Prostate gland (tissue), 2 donors: ENCODE data around the gene CHRNA4. TPM values are rescaled to one million over a fixed set of nuclear protein-coding genes. Genes with fewer than 3 reads are reported as not detected.

Source experiments
- DNase-seq: peaks from one replicate; pipeline ENCODE4 v3.0.0-alpha.2; 2019; ENCODE audit warnings: low spot score
- H3K27ac ChIP-seq, 2 donors: fragments of 200-600 bp; sonication (generic); 2 replicates each; pipeline ENCODE4 v1.5.1; 2017 to 2019
- H3K27me3 ChIP-seq: fragments of 200-600 bp; sonication (generic); replicated peaks from 2 replicates; pipeline ENCODE4 v1.5.1; 2019; ENCODE audit not compliant: insufficient read depth
- H3K36me3 ChIP-seq, 2 donors: fragments of 200-600 bp; sonication (generic); 1 replicate in 1 of 2; 2 replicates in 1 of 2; pipeline versions ENCODE4 v1.5.1 to v1.8.1; 2017 to 2019
- H3K4me1 ChIP-seq: fragments of 200-600 bp; sonication (generic); replicated peaks from 2 replicates; pipeline ENCODE4 v1.5.1; 2019
- H3K4me3 ChIP-seq, 2 donors: fragments of 200-600 bp; sonication (generic); 2 replicates each; pipeline ENCODE4 v1.5.1; 2017 to 2019
- H3K9me3 ChIP-seq: fragments of 200-600 bp; sonication (generic); 2 replicates; pipeline ENCODE4 v1.5.1; 2017
- CTCF ChIP-seq, 4 experiments: fragments of 200-600 bp in 2 of 4; fragments of 450-650 bp in 2 of 4; sonication (generic) in 2 of 4; IDR thresholded peaks; 1 replicate in 3 of 4; 2 replicates in 1 of 4; pipeline ENCODE4 v1.5.1; 2016 to 2019; ENCODE audit warnings: antibody characterized with exemption in 4 of 4, mild to moderate bottlenecking in 2 of 4, moderate library complexity in 2 of 4
- POLR2A ChIP-seq: fragments of 450-650 bp; IDR thresholded peaks from one replicate; pipeline ENCODE4 v1.6.1; 2016; ENCODE audit warnings: antibody characterized with exemption, mild to moderate bottlenecking
- POLR2AphosphoS5 ChIP-seq: sonication (generic); formaldehyde crosslinking; IDR thresholded peaks from one replicate; pipeline ENCODE4 v1.6.1; 2017; ENCODE audit warnings: antibody characterized with exemption
- WGBS: methylation state at CpG from one replicate; pipeline ENCODE4 v1.1.5; 2018; 5-methylcytosine and 5-hydroxymethylcytosine counted together
- intact Hi-C: fragments of 100-400 bp; cut with DNase I; formaldehyde crosslinking; loops from one replicate; pipeline ENCODE4 v1.14.2; 2022
- total RNA-seq, 2 donors: library from RNA; depleted of rRNA; stranded (reverse); fragments of >200 nt; gene quantifications; one replicate each; pipeline ENCODE4 v1.1.0, GENCODE V29; 2016

Gene CHRNA4
- total RNA-seq, 2 donors from 2014 or later = 7.2 TPM; not detected in 1

DNA sequence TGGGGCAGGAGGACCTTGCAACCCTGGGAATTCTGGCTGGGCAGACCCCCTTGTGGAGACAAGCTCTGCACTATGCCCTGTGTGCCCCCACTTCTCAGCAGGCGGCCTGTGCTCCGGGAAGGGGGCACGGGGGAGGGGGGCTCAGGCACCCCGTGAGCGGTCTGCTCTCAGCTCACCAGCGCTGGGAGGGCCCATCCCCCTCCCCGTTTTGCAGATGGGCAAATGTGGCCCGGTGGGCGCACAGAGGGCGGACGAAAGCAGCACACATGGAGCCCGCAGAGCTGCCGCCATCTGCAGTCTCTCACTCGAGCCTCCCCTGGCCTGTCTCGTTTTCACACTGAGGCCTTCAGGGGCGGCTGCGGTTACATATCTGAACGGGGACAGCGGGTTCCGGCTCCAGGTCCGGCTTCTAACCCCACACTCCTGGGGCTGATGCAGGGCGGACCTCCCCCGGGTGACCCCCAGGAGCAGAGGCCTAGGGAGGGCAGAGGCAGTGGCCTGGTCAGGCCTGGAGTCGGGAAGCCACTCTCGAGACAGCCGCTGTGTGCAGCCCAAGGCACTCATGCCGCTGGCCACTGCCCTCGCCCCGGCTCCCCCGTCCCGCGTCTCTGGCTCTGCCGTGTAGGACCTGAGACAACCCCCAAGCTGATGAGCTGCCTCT is 13.9 kb downstream of the CHRNA4 start:
- no peak overlapping the region for H3K27ac ChIP-seq
- no peak for DNase-seq
- no peaks in the 10 kb centered on the region for H3K36me3 ChIP-seq
- no peaks in the 10 kb centered on the region for H3K4me1 ChIP-seq
- H3K27me3 ChIP-seq = peaks cover 3% of the 10 kb centered on the region
- intact Hi-C loops = no loop called here
- no peak overlapping the region for H3K4me3 ChIP-seq
- TF ChIP-seq POLR2A (no peak), POLR2AphosphoS5 (no peak), CTCF (IDR thresholded peaks at IDR 0.05) (no peak)
- no peaks in the 10 kb centered on the region for H3K9me3 ChIP-seq
- 82% methylated on average over 33 of the region's 33 CpGs for WGBS

GRCh38 chr20:63346131-63347080 is 14.7 kb downstream of the CHRNA4 start:
- WGBS = 71% methylated on average over 33 of the region's 50 CpGs
- TF ChIP-seq POLR2AphosphoS5 (no peak), POLR2A (no peak), CTCF (IDR thresholded peaks at IDR 0.05) (no peak)
- Histone ChIP-seq H3K9me3 (no peaks in the 10 kb centered on the region), H3K27me3 (peaks cover 3% of the 10 kb centered on the region), H3K4me3 (no peak overlapping the region), H3K27ac (no peak overlapping the region), H3K4me1 (no peaks in the 10 kb centered on the region), H3K36me3 (no peaks in the 10 kb centered on the region)
- DNase-seq = no peak
- intact Hi-C loops = no loop called here

- Histone ChIP-seq H3K4me3 (no peak overlapping the region), H3K4me1 (no peaks in the 10 kb centered on the region), H3K9me3 (no peaks in the 10 kb centered on the region), H3K27ac (no peak overlapping the region), H3K36me3 (no peaks in the 10 kb centered on the region), H3K27me3 (peaks cover 3% of the 10 kb centered on the region)
- intact Hi-C loops = no loop called here
- DNase-seq = no peak
- TF ChIP-seq POLR2AphosphoS5 = no peak
- TF ChIP-seq CTCF (IDR thresholded peaks at IDR 0.05) = no peak
- no peak for TF ChIP-seq POLR2A
- 43% methylated on average over 24 of the region's 27 CpGs for WGBS
These were observed 15.6 kb downstream of the CHRNA4 start for GRCh38 chr20:63345328-63346100.

DNA sequence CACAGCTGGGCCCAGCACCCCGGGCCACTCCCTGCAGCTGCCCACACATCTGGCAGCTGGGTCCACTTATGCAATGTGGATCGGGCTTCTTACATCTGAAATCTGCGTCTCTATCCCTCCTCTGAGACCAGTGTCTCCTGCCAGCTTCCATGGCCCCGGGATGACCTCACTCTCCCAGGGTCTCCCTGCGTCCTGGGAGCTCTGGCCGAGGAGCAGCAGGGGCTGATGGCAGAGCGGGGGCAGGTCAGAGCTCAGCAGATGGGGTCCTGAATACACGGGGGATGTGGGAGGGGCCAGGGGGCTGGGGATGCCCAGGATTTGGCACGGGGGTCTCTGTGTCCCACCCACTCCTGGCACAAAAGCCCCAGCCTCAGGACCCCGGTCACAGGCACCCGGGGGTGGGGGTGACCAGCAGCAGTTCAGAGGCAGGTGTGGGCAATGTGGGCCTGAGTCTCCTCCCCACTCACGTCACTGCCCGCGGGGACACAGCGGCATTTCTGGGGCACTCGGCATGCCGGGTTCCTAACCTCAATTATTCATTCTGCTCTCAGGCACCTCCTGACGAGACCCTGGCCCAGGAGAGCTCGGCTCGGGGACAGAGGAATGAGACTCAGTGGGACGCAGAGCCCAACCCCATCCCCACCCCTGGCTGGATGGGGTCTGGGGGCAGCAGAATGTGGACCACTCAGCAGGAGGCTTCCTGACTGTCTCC is 16.4 kb downstream of the CHRNA4 start:
- no peak for DNase-seq
- no peaks in the 10 kb centered on the region for H3K36me3 ChIP-seq
- WGBS = 57% methylated on average over 21 of the region's 21 CpGs
- no peak overlapping the region for H3K27ac ChIP-seq
- H3K4me3 ChIP-seq = no peak overlapping the region
- no peaks in the 10 kb centered on the region for H3K9me3 ChIP-seq
- H3K4me1 ChIP-seq = no peaks in the 10 kb centered on the region
- peaks cover 3% of the 10 kb centered on the region for H3K27me3 ChIP-seq
- intact Hi-C loops = no loop called here
- TF ChIP-seq POLR2AphosphoS5 = no peak
- no peak for TF ChIP-seq POLR2A
- no peak for TF ChIP-seq CTCF (IDR thresholded peaks at IDR 0.05)
